Mucosa of descending colon (tissue), 3 donors: ENCODE measurements around the gene OR13J1. TPM values are rescaled to one million over a fixed set of nuclear protein-coding genes. Genes with fewer than 3 reads are reported as not detected.

Experiments
- ATAC-seq: fragments of 200-7000 bp; cut with Tn5 transposase; one replicate; pipeline ENCODE4 v1.9.1; 2020; ENCODE audit warnings: mild to moderate bottlenecking, moderate library complexity
- DNase-seq, 3 donors: peaks; one replicate each; pipeline ENCODE4 v3.0.0-alpha.2; 2020
- H3K36me3 ChIP-seq: fragments of 200-600 bp; one replicate; pipeline ENCODE4 v1.8.0; 2021; ENCODE audit warnings: low read depth, mild to moderate bottlenecking
- H3K4me1 ChIP-seq: fragments of 200-600 bp; one replicate; pipeline ENCODE4 v1.8.0; 2021; ENCODE audit warnings: low read depth, mild to moderate bottlenecking
- H3K4me3 ChIP-seq: fragments of 200-600 bp; one replicate; pipeline ENCODE4 v1.8.0; 2021; ENCODE audit warnings: mild to moderate bottlenecking
- H3K9me3 ChIP-seq: fragments of 200-600 bp; one replicate; pipeline ENCODE4 v1.8.0; 2021; ENCODE audit warnings: mild to moderate bottlenecking
- CTCF ChIP-seq: fragments of 200-600 bp; IDR thresholded peaks from one replicate; pipeline ENCODE4 v1.8.0; 2022; ENCODE audit warnings: antibody characterized with exemption, mild to moderate bottlenecking
- intact Hi-C, 2 donors: fragments of 100-400 bp; cut with DNase I in 1 of 2; cut with micrococcal nuclease in 1 of 2; formaldehyde crosslinking; loops; one replicate each; pipeline versions ENCODE4 v1.11.0 to v1.11.1; 2022; cut with DNase I, micrococcal nuclease
- total RNA-seq, 3 donors: library from RNA; stranded (reverse); fragmentation: NEBNext Ultra II Directional in 2 of 3; extraction: Animal tissue kit (Norgen Biotek cat#: 25700) in 2 of 3; gene quantifications; one replicate each; pipeline versions ENCODE4 v1.2.1 to v1.2.4, GENCODE V29; 2021 to 2023
- donor health status: DM: no; HTN: no; CAD: no; lungs with moderate emphysema.
- donor health status: DM: no; HTN: no; CAD: no.
- donor health status: DM: no; HTN: yes; CAD: no.

OR13J1 gene
- total RNA-seq, 3 donors from 2014 or later: not detected

GRCh38 chr9:35835766-35836165 is 34.4 kb downstream of the OR13J1 start:
- peaks cover 33% of the 10 kb centered on the region for H3K4me1 ChIP-seq
- H3K36me3 ChIP-seq: no peaks in the 10 kb centered on the region
- no peak overlapping the region for H3K4me3 ChIP-seq
- DNase-seq: peak in 1 of 3 donors; percentile 12
- intact Hi-C loops: loop anchor here in 1 of 2 donors (10.0 kb wide), 1 partner anchor 49 kb away; no protein-coding TSS in a partner anchor
- no peak for TF ChIP-seq CTCF
- no peaks in the 10 kb centered on the region for H3K9me3 ChIP-seq
- ATAC-seq: peak; percentile 7

- ATAC-seq (peak; percentile 76), DNase-seq (peak; percentile 62 to 68 (median 66))
- Histone ChIP-seq H3K9me3 (no peaks in the 10 kb centered on the region), H3K36me3 (no peaks in the 10 kb centered on the region), H3K4me3 (no peak overlapping the region), H3K4me1 (peaks cover 33% of the 10 kb centered on the region)
- intact Hi-C loops: loop anchor here in 1 of 2 donors (10.0 kb wide), 1 partner anchor 50 kb away; no protein-coding TSS in a partner anchor
- TF ChIP-seq CTCF: peak; percentile 25
Measured at GRCh38 chr9:35835216-35835632, 35.0 kb downstream of the OR13J1 start.

DNA sequence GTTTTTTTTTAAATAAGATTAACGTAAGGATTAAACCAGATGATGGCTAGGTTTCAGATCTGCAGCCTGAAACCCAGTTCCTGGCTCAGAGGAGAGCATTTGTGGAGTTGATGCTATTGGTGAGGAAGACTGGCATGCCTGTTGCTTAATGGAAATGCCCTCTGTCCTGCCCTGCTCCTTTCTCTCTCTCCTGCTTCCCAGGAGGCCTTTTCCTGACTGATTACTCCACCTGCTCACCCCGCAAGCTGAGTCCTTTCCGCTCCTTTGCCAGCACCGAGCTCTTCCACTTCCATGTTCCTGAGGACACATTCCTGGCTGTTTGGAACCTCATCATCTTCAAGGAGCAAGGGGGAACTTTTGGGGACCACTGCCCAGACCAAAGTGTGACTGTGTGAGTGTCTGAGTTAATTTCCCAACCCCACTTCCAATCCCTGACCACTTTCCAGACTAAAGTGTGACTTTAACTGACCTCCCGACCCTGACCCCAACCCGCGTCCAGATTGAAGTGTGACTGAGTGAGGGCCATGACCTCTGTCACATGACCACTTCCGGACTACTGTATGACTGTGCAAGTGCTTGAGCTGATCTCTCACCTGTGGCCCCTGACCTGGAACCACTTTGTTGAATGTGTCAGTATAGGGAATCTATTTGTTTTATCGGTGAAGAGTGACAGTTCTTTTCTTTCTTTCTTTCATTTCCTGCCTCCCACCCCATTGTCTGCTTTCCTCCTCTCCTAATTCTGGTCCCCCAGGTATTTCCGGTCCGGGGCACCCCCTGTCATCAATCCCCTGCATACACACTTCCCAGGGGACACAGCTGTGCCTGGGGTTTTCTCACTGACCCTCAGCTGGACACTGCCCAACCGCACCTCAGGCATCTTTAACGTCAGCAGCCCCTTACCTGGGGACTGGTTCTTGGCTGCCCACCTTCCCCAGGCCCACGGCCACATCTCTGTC is 35.7 kb downstream of the OR13J1 start:
- no peaks in the 10 kb centered on the region for H3K36me3 ChIP-seq
- intact Hi-C loops: loop anchor here in 1 of 2 donors (10.0 kb wide), 1 partner anchor 50 kb away; no protein-coding TSS in a partner anchor
- no peak overlapping the region for H3K4me3 ChIP-seq
- no peak for TF ChIP-seq CTCF
- no peaks in the 10 kb centered on the region for H3K9me3 ChIP-seq
- peak in 1 of 3 donors; percentile 17 for DNase-seq
- peaks cover 39% of the 10 kb centered on the region for H3K4me1 ChIP-seq
- no peak for ATAC-seq

DNA sequence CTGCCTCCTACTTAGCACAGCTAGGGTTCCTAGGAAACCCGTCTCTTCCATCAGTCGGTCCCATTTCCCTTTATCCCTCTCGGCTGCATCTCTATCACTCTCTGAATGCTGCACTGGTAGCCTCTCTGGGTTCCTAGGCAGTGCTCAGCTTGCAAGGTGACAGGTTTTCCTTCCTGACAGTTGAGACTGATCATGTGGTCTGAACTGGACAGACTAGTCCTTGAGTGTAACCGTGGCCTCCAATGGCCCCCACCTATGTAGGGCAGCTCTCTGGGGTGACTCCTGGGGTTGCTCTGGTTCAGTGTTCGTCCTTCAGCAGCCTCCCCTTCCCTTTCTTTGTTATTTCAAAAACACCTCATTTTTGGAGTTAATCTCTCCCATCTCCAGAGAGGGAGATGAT is 37.4 kb downstream of the OR13J1 start:
- Histone ChIP-seq H3K9me3 (no peaks in the 10 kb centered on the region), H3K36me3 (no peaks in the 10 kb centered on the region), H3K4me3 (no peak overlapping the region), H3K4me1 (peaks cover 44% of the 10 kb centered on the region)
- TF ChIP-seq CTCF: no peak
- intact Hi-C loops: loop anchor here in 1 of 2 donors (10.0 kb wide), 1 partner anchor 52 kb away; no protein-coding TSS in a partner anchor
- ATAC-seq (peak; percentile 7), DNase-seq (peak in 1 of 3 donors; percentile 60)

DNA sequence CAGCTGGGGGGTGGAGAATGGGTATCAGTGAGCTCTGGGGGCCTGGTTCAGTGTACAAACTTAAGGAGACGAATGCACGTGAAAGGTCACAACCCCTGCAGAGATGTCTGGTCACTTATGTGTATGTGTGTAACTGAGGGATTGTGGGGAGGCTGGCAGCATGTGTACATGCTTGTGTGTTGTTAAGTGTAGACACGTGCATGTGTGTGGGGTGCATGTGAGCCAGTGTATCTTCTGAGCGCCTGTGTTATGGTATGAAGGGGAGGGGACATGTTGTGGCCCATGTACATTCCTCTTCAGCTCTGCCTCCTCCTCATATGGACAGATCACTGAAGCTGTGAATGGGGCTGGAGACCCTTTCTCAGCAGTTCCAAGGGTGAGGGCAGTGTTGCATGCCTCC is 39.2 kb downstream of the OR13J1 start:
- TF ChIP-seq CTCF: no peak
- ATAC-seq (no peak), DNase-seq (no peak)
- no peaks in the 10 kb centered on the region for H3K9me3 ChIP-seq
- no peak overlapping the region for H3K4me3 ChIP-seq
- H3K36me3 ChIP-seq: no peaks in the 10 kb centered on the region
- peaks cover 40% of the 10 kb centered on the region for H3K4me1 ChIP-seq
- intact Hi-C loops: loop anchor here in 1 of 2 donors (10.0 kb wide), 1 partner anchor 54 kb away; no protein-coding TSS in a partner anchor
